IgD-negative memory B cell (primary cell): Measurements from ENCODE around the gene SLC9B2. TPM values are rescaled to one million over a fixed set of nuclear protein-coding genes. Genes with fewer than 3 reads are reported as not detected.

Experiments used
- polyA plus RNA-seq: library from polyadenylated mRNA; unstranded; fragments of 300-500 nt; fragmentation: Illumina TruSeq; gene quantifications from one replicate; pipeline ENCODE4 v1.2.3, GENCODE V29; 2021

The SLC9B2 gene
- polyA plus RNA-seq, 1 donor from 2014 or later, result 21.4 TPM

Other genes starting within 250 kb of the SLC9B2 start
- 396 TPM for gene UBE2D3, start 249.2 kb downstream of the SLC9B2 start, polyA plus RNA-seq
- gene CISD2, start 207.8 kb downstream of the SLC9B2 start, polyA plus RNA-seq, result 25.2 TPM
- 0.93 TPM for gene SLC9B1, start 57.1 kb downstream of the SLC9B2 start, polyA plus RNA-seq
- gene BDH2, start 23.1 kb upstream of the SLC9B2 start, polyA plus RNA-seq, result 15.1 TPM
- gene CENPE, start 121.6 kb upstream of the SLC9B2 start, polyA plus RNA-seq, result 0.49 TPM